ENCODE measurements around the gene TSC22D2.
"Not testable (repeated sequence)": the region's sequence is repeated elsewhere in the genome, so short reads cannot be mapped to it uniquely, and the experiment has no call there.

TSC22D2 gene

GRCh38 chr3:150449169-150449721, 41.1 kb downstream of the TSC22D2 start:
- DNase-seq: no peak

DNA sequence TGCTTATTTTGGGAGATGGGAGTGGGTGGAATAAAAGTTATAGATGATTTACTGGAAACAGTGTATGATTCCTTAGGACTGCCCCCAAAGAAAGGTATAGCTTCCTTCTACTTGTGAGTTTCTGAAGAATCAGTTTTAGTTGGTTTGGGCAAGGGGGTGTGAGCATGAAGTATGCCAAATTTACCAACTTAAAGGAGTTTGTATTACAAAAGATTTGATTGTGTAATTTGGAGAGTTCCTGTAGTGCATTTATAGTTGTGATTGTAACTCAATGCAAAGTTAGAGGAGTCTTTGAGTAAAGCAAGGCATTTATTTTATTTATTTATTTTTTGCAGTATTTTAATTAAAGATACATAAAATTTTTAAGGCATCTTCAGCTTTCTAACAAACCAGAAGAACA, 42.8 kb downstream of the TSC22D2 start:
- no peak for DNase-seq

- no peak for DNase-seq
Observed at GRCh38 chr3:150451329-150452048, 43.4 kb downstream of the TSC22D2 start.

DNA sequence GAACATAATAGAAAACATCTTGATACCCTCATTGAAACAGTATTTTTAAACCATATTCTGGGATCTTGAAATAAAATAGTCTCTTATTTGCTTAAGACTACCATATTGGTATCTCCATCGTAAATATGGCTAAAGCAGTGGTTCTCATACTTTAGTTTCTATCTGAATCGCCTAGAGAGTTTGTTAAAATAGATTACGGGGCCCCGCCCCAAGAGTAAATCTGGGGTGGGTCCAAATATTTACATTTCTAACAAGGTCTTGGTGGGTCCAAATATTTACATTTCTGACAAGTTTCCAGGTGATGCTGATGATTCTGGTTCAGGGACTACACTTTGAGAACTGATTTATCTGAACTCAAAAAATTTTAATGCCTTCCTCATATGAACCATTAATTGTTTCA, 45.3 kb downstream of the TSC22D2 start:
- DNase-seq: no peak

- DNase-seq: no peak
Observed at GRCh38 chr3:150454085-150454484, 46.0 kb downstream of the TSC22D2 start.

GRCh38 chr3:150454622-150455021, 46.5 kb downstream of the TSC22D2 start:
- no peak for DNase-seq

GRCh38 chr3:150455341-150455740, 47.2 kb downstream of the TSC22D2 start:
- DNase-seq: no peak

DNA sequence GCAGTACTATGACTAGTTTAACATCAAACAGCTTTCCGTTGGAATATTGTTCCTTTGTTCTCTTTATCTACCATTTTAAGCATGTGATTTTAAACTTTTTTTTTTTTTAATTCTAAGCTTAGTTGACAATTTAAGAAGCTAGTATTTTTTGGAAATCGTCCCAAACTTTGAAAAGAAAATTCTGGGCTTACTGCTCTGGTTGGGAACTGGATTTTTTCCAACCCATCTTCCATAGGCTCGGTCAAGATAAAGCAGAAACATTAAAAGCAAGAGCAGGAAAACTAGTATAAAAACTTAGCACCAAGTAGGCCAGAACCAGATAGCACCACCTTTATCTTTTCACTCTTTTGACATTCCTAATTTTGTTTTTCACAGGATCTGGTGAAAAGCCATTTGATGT, 49.9 kb downstream of the TSC22D2 start:
- no peak for DNase-seq

DNA sequence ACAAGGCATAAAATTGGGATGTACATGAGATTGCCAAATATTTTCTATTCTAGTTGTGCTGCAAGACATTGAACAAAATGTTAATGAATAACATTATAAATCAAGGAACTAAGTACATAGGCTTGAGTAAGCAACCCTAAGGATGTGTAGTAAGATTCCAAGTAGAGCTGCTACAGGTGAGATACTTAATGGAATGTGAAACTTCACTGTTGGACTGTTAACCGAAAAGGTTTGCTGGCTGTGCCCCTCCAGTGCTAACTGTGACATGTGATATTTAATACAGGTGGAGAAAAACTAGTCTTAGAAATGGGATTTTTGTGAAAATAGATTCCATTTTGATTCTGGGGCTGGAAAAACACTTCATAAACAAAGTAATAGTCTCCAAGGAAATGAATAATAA, 52.4 kb downstream of the TSC22D2 start:
- DNase-seq: no peak

DNA sequence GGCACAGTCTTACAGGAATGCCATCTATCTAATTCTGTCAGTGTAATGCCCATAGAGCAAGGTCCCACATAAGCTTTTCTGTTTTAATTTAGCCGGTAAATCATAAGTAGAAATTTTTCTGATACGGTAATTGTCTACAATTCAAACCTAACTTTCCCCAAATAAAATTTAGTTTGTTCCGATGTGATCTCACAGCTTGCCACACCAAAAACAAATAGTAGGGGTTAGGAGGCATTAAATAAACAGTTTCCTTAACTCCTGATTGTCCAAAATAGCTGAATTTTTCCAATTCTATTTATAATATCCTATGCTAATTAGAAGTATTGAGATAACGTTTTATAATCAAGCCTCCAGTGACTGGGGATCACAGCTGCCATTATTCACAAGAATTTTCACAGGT, 53.3 kb downstream of the TSC22D2 start:
- no peak for DNase-seq

DNA sequence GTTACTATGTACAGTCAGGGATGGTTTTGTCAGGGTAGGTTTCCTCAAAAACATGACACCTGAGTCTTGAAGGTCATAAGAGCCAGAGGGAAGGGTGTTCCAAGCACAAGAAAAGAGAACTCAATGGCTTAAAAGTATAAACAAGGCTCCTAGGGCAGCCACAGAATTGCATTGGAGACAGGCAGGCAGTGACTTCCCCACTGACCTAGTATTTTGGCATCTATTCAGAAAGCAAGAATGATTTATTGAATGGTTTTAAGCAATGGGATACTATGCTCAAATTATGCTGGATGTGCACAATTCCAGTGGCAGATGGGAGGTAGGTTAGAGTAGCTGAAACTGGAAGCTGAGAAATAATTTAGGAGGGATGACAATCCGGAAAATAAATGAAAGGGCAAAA, 54.0 kb downstream of the TSC22D2 start:
- DNase-seq: no peak

DNA sequence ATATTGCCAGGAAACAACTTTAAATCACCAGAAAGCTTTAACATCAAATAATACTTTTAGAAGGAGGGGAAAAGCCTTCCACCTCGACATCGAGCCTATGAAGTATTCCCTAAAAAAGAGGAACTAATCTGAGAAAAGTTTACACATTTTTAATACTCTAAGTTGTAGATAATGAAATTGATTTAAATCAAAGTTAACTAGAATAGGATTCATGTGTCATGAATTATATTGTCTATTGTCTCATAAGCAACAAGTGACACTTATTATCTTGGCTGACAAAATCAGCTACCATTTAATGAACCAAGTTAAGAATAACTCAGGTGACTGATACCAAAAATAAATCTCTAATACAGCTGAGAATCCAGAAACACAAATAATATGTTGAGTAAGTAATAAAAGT, 56.6 kb downstream of the TSC22D2 start:
- DNase-seq: no peak

DNA sequence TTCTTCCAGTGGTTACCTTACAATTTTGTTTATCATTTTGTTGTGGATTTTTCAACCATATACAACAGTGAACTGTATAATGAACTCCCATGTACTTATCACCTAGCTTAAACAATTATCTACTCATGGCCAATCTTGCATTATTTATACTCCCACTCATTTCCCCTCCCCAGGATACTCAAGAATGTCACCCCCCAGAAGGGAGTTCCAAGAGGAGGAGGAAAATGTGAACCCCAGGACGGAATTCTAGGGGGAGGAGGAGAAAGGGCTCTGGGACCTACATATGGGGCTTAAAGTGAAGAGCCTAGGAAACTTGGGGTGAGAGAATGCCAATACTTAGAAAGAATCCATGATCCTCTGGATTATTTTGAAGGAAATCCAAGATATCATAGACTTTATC, 59.3 kb downstream of the TSC22D2 start:
- DNase-seq: no peak

DNA sequence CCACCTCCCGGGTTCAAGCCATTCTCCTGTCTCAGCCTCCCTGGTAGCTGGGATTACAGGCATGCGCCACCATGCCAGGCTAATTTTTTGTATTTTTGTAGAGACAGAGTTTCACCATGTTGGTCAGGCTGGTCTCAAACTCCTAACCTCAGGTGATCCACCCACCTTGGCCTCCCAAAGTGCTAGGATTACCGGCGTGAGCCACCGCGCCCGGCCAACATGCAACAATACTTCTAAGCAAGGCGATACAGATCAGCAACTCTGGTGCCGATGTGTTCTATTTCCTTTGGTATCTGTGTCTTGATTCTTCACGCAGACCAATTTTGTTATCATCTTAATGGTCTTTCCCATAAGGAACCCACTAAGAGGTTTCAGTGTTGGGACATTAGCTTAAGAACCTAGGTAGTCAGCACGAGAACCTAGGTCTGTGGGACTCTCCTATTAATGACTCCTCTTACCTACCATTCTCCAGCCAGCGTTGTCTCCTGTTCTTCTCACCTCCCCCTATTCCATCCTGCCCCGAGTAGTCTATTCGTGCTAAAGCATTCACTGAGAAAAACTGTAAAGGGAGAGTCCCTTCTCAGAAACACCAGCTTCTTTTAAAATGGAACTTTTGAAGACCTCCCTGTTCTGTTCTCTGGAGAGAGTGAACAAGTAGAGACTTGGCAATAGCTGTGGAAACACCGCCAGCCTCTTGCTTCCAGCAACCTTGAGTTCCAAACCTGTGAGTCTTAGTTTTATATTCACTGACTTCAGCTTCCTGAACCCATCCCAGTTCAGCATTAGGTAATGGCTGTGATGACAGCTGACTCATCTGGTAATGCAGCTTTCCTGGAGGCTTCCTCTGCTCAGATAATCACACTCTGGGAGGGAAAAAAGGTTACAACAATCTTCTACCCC, 61.2 kb downstream of the TSC22D2 start:
- no peak for DNase-seq

- no peak for DNase-seq
Observed at GRCh38 chr3:150469931-150470740, 62.0 kb downstream of the TSC22D2 start.

DNA sequence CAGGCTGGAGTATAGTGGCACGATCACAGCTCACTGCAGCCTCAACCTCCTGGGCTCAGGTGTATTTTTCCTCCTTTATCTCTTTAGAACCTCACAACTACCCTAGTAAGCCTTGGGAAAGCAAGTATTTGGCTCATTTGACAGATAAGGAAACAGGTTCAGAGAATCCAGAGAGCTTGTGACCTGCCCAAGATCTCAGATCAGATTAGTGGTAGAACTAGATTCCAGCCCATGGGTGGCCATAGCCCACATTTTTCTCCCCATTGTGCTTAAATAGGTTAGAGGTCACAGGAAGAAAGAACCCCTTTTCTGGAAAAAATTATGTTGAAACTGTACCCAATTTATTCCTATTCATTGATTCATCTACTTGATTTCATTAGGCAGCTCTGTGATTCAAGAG, 64.3 kb downstream of the TSC22D2 start:
- DNase-seq: no peak

DNA sequence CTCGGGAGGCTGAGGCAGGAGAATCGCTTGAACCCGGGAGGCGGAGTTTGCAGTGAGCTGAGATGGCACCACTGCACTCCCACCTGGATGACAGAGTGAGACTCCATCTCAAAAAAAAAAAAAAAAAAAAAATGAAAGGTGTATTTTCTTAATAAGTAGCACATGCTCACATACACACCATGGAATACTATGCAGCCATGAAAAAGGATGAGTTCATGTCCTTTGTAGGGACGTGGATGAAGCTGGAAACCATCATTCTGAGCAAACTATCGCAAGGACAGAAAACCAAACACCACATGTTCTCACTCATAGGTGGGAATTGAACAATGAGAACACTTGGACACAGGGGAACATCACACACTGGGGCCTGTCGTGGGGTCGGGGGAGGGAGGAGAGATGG, 65.1 kb downstream of the TSC22D2 start:
- not testable (repeated sequence) for DNase-seq

- no peak for DNase-seq
Observed at GRCh38 chr3:150479370-150479769, 71.3 kb downstream of the TSC22D2 start.

DNA sequence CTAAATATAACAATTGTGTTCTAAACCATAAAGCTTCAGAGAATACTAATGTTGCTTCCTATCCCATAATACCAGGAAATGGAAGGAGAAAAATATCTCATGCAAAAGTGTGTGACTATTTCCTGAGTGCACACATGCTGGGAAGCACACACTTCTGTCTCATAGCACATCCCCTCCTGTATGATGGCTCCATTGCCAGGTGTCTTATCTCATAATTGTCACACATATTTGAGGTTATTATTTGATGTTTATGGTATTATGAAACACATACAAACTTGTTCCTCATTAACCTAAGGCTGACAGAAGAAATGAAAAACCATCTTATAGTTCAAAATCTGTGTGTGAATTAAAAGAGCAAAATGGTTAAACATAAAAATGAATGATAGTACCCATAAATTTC, 72.8 kb downstream of the TSC22D2 start:
- no peak for DNase-seq

DNA sequence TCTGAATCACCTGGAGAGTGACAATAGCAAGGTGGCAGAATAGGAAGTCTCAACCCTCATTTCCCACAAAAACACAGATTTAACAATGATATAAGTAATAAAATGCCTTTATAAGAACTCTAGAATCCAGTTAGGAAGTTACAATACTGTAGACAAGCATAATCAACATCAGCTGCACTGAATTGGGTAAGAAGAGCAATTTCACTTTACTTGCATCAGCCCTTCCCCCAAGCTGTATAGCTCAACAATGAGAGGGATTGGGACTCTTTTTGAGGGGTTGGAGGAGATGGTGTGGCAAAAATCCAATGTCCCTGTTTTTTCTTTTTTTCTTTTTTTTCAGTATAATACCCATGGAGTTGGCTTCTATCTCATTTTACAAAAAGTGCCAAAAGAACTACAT, 75.1 kb downstream of the TSC22D2 start:
- no peak for DNase-seq

DNA sequence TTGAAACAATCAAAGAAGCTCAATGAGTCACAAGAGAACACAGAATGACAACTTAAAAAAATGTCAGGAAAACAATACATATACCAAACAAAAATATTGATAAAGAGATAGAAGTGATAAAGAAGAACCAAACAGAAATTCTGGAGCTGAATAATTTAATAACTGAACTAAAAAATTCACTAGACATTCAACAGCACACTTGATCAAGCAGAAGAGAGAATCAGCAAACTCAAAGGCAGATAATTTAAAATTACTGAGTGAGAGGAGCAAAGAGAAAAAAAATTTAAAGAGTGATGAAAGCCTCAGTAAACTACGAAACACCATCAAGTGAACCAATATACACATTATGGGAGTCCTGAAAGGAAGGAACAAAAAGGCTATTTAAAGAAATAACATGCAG, 76.3 kb downstream of the TSC22D2 start:
- no peak for DNase-seq

GRCh38 chr3:150488867-150489266, 80.8 kb downstream of the TSC22D2 start:
- no peak for DNase-seq

All from CD4-positive, alpha-beta T cell treated with Interleukin-4 for 4 hours (primary cell).